MV-4-11 (cell line): ENCODE measurements around the gene SCAF8.
"Not testable (repeated sequence)": the region's sequence is repeated elsewhere in the genome, so short reads cannot be mapped to it uniquely, and the experiment has no call there.

Experiments used
- DNase-seq: peaks from one replicate; lab custom pipeline; 2025; lab: John Stamatoyannopoulos, UW

Gene SCAF8

DNA sequence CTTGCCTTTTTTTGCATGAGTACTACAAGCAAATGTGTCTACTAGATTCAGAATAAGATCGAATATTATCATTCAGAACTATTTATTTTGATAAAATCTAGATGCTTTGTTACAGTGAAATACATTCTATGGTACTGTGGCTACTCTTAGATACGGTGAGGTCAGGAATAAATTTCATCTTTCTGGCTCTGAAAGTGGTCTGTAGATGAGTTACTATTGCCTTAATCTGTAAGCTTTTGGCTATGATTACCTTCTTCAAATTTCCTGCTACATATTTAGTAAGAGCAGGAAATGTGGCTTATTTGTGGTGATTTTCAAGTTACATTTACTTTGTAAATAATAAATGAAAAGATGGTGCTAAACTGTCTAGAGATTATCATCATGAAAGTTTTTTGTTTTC is 50.0 kb downstream of the SCAF8 start:
- DNase-seq = no peak

DNA sequence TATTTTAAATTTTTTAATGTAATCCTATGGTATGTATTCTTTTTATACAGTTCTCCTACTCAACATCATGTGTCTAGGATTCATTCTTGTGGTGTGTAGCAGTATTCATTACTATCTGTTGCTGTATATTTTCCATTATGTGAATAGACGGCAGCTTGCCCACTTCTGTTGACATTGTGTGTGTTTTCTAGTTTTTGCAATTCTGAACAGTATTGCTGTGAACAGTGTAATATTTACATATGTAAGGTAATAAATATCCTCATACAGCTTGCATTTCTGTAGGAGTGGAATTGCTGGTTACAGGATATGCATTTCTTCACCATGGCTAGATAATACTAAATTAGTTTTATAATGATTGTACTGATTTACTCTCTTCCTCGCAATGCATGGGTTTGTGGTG is 51.9 kb downstream of the SCAF8 start:
- no peak for DNase-seq

DNA sequence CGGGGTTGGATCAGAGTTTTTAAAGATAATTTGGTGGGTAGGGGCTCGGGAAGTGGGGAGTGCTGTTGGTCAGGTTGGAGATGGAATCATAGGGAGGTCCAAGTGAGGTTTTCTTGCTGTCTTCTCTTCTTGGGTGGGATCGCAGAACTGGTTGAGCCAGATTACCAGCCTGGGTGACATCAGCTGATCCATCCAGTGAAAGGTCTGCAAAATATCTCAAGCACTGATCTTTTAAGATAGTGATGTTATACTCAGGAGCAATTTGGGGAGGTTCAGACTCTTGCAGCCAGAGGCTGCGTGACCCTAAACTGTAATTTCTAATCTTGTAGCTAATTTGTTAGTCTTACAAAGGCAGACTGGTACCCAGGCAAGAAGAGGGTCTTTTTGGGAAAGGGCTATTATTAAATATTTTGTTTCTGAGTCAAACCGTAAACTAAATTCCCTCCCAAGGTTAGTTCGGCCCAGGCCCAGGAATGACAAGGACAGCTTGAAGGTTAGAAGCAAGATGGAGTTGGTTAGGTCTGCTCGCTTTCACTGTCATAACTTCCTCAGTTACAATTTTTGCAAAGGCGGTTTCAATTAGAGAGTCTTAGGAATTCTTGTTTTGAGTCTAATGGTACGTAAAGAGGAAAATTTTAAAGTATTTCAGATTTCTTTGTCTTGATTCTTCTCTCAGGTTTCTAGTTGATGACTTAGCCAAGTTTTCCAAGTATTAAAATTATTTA is 53.1 kb downstream of the SCAF8 start:
- no peak for DNase-seq

DNA sequence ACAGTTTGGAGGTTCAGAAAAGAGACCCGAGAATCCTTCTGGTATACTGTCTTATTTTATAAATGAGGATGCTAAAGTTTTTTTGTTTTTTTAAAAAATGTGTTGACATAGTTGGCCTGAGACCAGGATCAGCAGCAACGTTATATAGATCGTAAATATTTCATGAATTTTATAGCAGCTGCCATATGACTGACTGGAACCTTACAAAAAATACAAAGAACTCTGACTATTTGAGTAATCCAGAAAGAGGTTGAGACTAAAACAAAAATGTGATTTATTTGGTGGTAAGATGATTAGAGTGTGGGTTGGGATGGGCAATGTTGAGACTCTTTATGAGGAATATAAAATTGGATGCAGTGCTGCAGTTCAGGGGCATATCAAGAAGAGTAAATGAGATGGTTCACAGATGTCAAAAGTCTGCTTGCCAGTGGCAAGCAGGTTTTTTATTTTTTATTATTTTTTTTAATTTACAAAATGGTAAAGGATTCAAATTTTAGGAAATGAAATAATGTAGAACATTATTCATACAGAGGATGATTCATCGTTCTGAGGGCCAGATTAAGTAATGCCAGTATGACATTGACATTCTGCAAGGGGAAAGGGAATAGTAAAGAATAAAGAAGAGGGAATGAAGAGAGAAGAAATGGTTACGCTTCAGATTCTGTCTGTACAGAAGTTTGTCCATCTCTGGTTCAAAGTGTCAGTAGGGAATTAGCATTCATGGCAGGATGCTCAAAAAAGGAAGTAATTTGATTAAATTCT is 58.5 kb downstream of the SCAF8 start:
- peak; percentile 25 for DNase-seq

DNA sequence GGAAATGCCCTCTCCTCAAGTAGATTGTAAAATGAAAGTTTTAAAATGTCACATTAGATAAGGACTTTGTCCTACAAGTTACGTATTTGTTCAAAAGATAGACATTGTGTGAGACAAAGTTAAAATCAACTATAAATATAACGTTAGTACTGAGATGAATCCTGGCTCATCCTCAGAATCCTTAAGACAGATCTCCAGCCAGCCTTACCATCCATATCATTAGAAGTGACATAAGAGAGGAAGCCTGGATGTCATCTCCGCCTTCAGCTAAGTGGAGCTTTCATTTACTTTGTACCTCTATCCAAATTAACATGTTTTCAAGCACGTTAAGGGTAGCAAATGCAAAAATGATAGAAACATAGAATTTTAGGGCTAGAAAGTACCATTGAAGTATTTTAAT is 59.1 kb downstream of the SCAF8 start:
- DNase-seq = no peak

DNA sequence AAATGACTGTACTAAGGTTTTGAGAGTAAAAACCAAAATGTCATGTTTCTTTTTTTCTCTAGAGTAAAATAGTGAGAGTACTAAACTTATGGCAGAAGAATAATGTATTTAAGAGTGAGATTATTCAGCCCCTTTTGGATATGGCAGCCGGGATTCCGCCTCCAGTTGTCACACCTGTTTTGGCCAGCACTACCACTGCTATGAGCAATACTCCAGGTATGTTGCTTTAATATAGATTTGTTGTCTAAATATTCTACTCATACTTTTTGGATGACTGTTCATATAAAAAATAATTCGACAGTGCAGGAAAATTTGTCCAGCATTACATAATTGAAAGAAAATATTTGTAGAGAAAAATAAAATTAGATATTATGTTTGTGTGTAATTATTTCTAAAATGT is 59.5 kb downstream of the SCAF8 start:
- no peak for DNase-seq

DNA sequence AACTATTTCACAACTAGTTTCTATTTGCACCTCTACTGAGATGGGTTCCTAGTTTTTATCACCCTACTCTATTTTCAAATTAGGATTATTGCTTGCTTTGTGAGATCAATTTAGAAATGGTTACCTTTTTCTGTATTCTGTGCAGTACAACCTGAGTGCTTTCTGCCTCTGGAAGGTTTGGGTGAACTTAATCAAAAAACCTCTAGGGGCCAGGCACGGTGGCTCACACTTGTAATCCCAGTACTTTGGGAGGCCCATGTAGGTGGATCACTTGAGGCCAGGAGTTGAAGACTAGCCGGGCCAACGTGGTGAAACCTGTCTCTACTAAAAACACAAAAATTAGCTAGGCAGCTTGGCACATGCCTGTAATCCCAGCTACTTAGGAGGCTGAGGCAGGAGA is 63.3 kb downstream of the SCAF8 start:
- no peak for DNase-seq

DNA sequence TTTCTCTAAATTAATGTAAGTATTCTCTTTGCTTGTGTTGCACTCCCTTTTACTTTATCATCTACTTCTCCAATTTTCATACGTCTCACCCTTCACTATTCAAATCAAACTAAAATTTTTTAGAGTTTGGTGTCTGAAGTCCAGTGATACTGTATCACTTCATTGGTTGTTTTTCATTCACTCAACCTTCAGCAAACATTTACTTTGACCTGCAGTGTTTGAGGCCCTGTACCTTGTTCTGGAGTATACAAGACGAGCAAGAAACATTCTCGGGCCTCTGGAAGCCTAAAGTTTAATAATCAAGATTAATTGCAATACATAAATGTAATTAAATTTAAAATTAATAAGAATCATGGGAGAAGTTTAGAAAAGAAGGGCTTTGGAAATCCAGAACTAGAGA is 64.6 kb downstream of the SCAF8 start:
- no peak for DNase-seq

DNA sequence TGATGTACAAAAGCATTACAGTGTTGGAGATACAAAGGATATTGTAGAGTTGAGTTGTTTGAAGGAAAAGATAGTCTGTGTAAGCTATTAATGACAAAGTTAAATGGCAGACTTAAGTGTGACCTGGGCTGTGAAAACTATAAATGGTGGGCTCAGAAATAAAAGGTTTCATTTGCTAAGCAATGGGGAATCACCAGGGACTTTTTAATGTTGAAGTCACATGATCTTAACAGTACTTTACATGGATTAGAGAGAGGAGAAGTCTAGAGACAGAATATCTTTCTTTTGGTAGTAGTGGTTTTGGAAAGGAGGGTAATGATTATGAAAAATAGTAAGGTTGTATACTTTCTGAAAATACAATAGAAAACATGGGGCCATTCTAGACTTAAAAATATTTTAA is 67.1 kb downstream of the SCAF8 start:
- no peak for DNase-seq

DNA sequence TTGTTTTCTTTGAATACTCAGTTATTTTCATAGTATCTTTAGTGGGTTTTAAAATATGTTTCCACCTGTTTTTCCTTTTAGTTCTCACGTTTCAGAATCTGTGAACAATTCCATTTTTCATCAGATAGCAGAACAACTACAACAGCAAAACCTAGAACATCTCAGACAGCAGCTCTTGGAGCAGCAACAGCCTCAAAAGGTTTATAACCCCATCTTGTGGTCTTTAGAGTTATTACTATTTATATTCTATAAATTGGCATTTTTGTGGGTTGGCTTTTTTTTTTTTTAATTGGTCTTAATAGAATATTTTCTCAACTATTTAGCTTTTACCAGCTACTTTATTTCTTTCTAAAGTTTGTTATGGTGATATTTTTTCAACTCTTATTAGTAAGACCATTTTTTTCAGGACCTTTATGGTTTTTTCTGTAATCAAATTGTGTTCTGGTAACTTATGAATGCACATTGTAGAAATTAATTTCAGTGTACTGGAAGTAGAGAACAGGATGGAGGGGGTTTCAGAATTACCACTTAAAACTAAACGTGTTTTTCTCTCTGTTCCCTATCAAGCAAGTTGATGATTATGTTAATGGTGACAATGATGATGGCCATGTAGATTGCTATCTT is 72.2 kb downstream of the SCAF8 start:
- peak; percentile 32 for DNase-seq

DNA sequence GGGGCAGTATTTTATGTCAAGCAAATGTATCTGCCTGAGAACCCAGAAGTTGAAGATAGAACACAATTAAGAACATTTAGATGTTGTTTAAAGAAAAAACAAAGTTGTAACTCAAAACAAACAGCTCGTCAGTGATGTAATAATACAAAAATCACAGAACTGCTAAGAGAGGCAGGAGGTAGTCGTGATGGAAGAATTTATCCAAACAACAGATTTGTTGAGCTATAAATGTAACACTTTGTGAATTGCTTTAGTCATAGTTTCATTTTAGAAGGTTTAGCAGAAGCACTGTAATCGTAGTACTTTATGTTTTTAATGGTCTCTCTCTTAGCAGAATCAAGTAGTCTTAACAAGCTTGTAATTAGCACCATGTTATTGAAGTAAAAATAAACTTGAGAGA is 73.6 kb downstream of the SCAF8 start:
- DNase-seq = no peak

DNA sequence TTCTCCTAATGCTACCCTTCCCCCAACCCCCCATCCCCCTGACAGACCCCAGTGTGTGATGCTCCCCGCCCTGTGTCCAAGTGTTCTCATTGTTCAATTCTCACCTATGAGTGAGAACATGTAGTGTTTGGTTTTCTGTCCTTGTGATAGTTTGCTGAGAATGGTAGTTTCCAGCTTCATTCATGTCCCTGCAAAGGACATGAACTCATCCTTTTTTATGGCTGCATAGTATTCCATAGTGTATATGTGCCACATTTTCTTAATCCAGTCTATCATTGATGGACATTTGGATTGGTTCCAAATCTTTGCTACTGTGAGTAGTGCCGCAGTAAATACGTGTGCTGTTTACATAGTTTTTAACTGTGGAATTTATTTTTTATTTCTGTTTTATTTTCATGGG is 78.4 kb downstream of the SCAF8 start:
- DNase-seq = not testable (repeated sequence)

DNA sequence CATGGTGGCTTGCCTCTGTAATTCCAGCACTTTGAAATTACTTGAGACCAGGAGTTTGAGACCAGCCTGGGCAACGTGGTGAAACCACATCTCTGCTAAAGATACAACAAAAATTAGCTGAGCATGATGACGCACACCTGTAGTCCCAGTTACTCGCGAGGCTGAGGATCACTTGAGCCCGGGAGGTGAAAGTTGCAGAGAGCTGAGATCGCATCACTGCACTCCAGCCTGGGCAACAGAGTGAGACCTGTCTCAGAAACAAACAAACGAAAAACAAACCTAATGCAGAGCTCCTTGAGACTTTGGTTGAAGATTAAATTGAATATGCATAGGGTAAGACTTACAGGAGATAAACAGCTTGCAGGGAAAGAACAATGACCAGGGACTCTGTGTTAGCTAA is 80.8 kb downstream of the SCAF8 start:
- no peak for DNase-seq

DNA sequence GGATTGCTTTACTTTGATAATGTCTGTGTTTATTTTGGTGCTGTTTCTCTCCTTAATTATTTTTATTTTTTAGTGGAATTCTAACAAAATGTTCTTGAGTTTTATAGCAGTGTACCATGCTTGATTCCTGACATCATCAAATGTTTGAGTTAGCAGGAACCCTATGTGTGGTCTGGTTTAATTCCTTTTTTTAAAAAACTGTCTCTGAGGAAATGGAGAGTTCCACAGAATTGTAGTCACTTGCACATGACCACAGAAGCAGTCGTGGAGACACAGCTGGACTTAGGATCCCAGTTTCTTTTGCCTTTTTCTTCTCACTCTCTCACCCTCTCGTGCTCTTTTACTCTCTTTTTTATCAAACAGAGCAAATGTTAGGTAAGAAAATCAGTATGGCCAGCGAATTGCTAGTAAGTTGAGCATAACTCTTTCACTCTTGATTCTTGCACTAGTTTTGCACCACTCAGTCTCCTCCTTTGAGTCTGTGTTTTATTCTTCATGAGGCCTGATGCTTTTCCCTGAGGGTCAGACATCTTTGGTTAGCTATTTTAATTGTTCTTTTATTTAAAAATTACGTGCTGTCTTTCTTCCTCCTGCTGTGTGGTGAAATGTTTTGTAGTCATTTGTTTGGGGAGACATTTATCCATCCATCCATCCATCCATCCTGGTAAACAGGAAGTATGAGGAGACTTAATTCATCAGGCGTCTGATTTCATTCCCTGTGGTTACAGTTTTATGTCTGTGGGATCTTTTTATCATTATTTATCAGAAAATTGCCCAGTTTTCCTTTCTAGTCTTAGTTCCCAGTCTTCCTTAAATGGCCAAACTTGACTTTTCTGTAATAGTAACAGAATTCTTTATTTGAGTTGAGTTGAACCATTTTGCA is 83.0 kb downstream of the SCAF8 start:
- peak; percentile 58 for DNase-seq

DNA sequence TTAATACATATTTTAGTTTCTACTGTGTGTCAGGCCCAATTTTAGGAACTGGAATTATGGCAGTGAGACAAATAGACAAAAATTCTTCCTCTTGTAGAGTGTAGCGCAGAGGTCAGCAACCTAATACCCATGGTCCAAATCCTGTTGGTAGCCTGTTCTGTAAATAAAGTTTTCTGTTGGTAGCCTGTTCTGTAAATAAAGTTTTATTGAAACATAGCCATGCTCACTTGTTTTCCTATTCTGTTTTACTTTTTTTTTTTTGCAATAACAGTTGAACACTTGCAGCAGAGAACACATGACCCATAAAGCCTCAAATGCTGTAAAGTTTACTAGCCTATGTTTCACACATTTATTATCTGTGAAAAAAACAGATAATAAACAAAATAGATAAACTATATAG is 87.9 kb downstream of the SCAF8 start:
- DNase-seq = no peak

DNA sequence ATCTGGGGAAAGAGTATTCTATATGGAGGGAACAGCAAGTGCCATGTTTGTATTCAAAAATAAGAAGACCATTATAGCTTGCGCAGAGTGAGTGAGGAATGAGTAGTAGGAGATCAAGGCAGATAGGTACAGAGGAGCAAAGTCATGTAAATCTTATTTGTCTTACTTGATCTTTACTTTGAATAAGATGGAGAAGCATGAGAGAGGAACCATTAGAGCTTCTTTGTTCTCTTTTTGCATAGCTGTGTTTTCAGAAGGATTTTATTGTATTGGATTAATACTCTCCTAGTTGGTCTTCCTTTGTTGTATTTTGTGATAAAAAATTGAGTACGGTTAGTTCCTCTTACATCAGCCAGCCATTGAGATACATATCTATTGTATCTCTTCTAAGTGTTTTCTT is 88.4 kb downstream of the SCAF8 start:
- no peak for DNase-seq

DNA sequence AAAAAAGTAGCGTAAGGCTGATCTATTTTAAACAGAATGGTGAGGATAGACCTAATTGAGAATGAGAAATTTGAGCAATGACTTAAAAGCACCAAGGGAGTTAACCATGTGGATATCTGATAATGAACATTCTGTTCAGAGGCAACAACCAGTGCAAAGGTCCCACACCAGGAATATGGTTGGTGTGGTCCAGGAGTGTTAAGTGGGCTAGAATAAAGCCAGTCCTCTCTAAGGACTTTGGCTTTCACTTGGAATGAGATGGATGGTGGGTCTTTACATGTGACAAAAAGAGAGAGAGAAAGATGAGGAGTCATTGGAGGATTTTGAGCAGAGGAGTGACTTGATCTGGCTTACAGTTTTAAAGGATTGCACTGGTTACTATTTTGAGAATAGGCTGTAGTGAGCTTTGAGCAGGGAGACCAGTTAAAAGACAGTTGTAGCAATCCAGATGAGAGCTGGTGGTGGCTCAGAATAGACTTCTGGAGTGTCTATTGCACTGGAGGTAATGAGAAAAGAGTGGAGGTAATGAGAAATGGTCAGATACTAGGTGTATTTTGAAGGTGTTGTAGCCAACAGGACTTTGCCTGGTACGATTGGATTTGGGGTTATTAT is 89.8 kb downstream of the SCAF8 start:
- DNase-seq = no peak

DNA sequence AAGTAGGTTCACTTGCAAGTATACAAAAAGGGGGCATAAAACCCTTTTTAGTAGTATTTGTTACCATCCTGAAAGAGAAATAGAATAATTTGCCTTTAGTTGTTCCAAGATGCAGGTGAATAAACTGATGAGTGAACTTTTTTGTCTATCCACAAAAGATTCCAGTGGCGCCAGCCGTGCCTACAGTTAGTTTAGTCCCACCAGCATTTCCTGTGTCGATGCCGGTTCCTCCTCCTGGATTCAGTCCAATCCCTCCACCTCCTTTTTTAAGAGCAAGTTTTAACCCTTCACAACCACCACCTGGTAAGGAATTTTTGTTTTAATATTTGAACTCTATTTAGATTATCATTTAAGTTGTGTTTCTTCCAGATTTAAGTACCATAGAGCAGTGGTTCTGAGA is 90.9 kb downstream of the SCAF8 start:
- no peak for DNase-seq

DNA sequence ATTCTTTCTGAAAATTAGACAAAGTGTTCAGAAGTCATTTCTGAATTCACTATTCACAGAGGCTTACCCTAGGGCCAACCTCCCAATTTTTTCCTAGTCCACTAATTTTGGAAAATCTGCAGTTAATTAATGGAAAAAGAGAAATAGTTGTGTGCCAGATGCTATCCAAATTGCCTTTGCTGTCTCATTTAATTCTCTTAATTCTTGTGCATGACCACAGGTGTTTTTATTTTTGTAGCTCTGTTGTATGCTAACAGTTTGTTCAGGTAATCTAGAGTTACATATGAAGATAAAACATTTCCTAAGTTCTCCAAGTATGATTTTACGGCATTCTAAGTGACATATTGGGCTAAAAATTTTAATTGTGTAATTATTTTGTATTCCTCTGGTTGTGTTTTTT is 96.8 kb downstream of the SCAF8 start:
- no peak for DNase-seq

DNA sequence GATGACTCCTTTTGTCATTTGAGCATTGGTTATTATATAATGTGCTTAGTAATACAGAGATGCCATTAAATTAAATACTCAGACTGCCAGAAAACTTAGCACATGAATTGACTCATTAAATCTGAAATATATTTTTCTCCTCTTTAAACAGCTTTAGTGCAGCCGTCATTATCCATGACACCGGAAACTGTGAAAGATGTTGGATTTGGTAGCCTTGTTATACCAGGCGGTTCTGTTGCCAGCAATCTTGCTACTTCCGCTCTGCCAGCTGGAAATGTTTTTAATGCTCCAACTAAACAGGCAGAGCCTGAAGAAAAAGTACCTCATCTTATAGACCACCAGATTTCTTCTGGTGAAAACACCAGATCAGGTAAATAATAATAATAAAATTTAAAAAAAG is 97.6 kb downstream of the SCAF8 start:
- DNase-seq = no peak

DNA sequence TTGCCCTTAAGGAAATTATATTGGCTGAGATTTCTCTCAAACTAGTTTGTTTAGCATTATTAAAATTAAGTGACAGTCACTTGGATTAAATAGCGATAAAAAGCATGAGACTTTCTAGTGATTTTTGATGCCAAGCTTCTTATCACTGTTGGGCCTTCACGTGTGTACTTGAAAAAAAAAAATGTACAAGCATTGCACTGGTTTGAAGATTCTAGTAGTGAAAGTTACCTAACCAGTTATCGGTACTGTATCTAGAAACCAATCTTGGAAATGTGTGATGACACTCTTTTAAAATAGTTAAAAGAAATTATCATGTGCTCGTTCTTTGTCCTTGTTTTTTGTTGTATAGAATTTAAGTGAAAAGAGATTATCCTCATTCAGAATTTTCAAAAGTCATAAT is 102.1 kb downstream of the SCAF8 start:
- no peak for DNase-seq

DNA sequence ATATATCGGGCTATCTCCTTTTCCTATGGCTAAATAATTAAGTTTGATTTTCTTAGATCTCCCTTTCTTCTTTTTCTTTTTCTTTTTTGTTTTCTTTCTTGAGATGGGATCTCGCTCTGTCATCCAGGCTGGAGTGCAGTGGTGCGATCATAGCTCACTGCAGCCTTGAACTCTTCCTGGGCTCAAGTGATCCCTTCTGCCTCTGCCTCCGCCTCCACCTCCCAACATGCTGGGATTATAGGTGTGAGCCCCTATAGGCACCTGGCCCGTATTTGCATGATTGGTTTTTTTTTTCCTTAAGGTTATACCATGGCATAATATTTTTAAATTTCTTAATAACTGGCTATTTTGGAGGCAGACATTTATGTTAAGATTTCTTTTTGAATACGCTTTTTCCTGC is 106.3 kb downstream of the SCAF8 start:
- no peak for DNase-seq
